ENCODE results near the gene CYFIP1. TPM values are rescaled to one million over a fixed set of nuclear protein-coding genes. Genes with fewer than 3 reads are reported as not detected.
A peak's percentile ranks its signal among the peaks of the same experiment; 100 is the strongest.

CYFIP1 gene
- polyA plus RNA-seq, 1 donor from 2014 or later = 9.3 TPM

GRCh38 chr15:22981051-22981840 is 1.1 kb upstream of the CYFIP1 start:
- H3K9ac ChIP-seq (ENCODE audit: low read length) = no peak overlapping the region
- H3K27ac ChIP-seq (ENCODE audit: low read length) = no peak overlapping the region
- no peaks in the 10 kb centered on the region for H3K9me3 ChIP-seq (ENCODE audit: low read length)
- TF ChIP-seq RAD21 (conservative IDR thresholded peaks at IDR 0.05) (no peak), EZH2 (IDR thresholded peaks at IDR 0.05; ENCODE audit: borderline replicate concordance, insufficient read depth, low read length, poor library complexity, severe bottlenecking) (no peak), MXI1 (conservative IDR thresholded peaks at IDR 0.05; ENCODE audit: poor library complexity, severe bottlenecking) (no peak), SMC3 (conservative IDR thresholded peaks at IDR 0.05; ENCODE audit: poor library complexity) (no peak), CTCF (IDR thresholded peaks at IDR 0.05; ENCODE audit: poor library complexity, severe bottlenecking) (no peak), POLR2AphosphoS5 (IDR thresholded peaks at IDR 0.05) (no peak), TAF1 (IDR thresholded peaks at IDR 0.05; ENCODE audit: low read depth) (no peak)
- H3K36me3 ChIP-seq (ENCODE audit: insufficient read depth, low read length) = no peaks in the 10 kb centered on the region
- peak overlapping the region; percentile 89 for H3K4me3 ChIP-seq (ENCODE audit: low read length)
- no peaks in the 10 kb centered on the region for H4K20me1 ChIP-seq (ENCODE audit: insufficient read depth)
- no peaks in the 10 kb centered on the region for H3F3A ChIP-seq (ENCODE audit: insufficient read depth, low read length, poor library complexity, severe bottlenecking)
- H2AFZ ChIP-seq (ENCODE audit: low read depth, low read length) = no peak overlapping the region
- H3K4me2 ChIP-seq (ENCODE audit: low read length) = no peak overlapping the region
- peaks cover 21% of the 10 kb centered on the region for H3K27me3 ChIP-seq (ENCODE audit: insufficient read depth, low read depth, low read length)
- no peaks in the 10 kb centered on the region for H3K9me2 ChIP-seq (ENCODE audit: insufficient read depth, low read length)
- H3K79me2 ChIP-seq (replicated peaks; ENCODE audit: insufficient read depth, low read length) = peaks cover 10% of the 10 kb centered on the region

- peak overlapping the region; percentile 89 for H3K4me3 ChIP-seq (ENCODE audit: low read length)
- H3F3A ChIP-seq (ENCODE audit: insufficient read depth, low read length, poor library complexity, severe bottlenecking) = no peaks in the 10 kb centered on the region
- H3K9me2 ChIP-seq (ENCODE audit: insufficient read depth, low read length) = no peaks in the 10 kb centered on the region
- no peaks in the 10 kb centered on the region for H4K20me1 ChIP-seq (ENCODE audit: insufficient read depth)
- no peaks in the 10 kb centered on the region for H3K9me3 ChIP-seq (ENCODE audit: low read length)
- peaks cover 21% of the 10 kb centered on the region for H3K27me3 ChIP-seq (ENCODE audit: insufficient read depth, low read depth, low read length)
- no peaks in the 10 kb centered on the region for H3K36me3 ChIP-seq (ENCODE audit: insufficient read depth, low read length)
- H3K79me2 ChIP-seq (replicated peaks; ENCODE audit: insufficient read depth, low read length) = peaks cover 16% of the 10 kb centered on the region
- H3K9ac ChIP-seq (ENCODE audit: low read length) = peak overlapping the region; percentile 49
- H3K4me2 ChIP-seq (ENCODE audit: low read length) = peak overlapping the region; percentile 76
- no peak for TF ChIP-seq SMC3 (conservative IDR thresholded peaks at IDR 0.05; ENCODE audit: poor library complexity)
- no peak for TF ChIP-seq EP300 (conservative IDR thresholded peaks at IDR 0.05; ENCODE audit: poor library complexity, severe bottlenecking)
- peak; percentile 78 for TF ChIP-seq MXI1 (conservative IDR thresholded peaks at IDR 0.05; ENCODE audit: poor library complexity, severe bottlenecking)
- peak; percentile 31 for TF ChIP-seq POLR2AphosphoS5 (IDR thresholded peaks at IDR 0.05)
- H2AFZ ChIP-seq (ENCODE audit: low read depth, low read length) = peak overlapping the region; percentile 59
- H3K27ac ChIP-seq (ENCODE audit: low read length) = no peak overlapping the region
Measured at GRCh38 chr15:22979238-22980188, 655 bp downstream of the CYFIP1 start.

- Histone ChIP-seq H3K36me3 (ENCODE audit: insufficient read depth, low read length) (no peaks in the 10 kb centered on the region), H3K27me3 (ENCODE audit: insufficient read depth, low read depth, low read length) (peaks cover 21% of the 10 kb centered on the region), H3K79me2 (replicated peaks; ENCODE audit: insufficient read depth, low read length) (peaks cover 16% of the 10 kb centered on the region), H3K9ac (ENCODE audit: low read length) (peak overlapping the region; percentile 49), H3F3A (ENCODE audit: insufficient read depth, low read length, poor library complexity, severe bottlenecking) (no peaks in the 10 kb centered on the region), H3K4me2 (ENCODE audit: low read length) (peak overlapping the region; percentile 76), H4K20me1 (ENCODE audit: insufficient read depth) (no peaks in the 10 kb centered on the region), H3K9me3 (ENCODE audit: low read length) (no peaks in the 10 kb centered on the region), H2AFZ (ENCODE audit: low read depth, low read length) (peak overlapping the region; percentile 59), H3K27ac (ENCODE audit: low read length) (no peak overlapping the region), H3K9me2 (ENCODE audit: insufficient read depth, low read length) (no peaks in the 10 kb centered on the region), H3K4me3 (ENCODE audit: low read length) (peak overlapping the region; percentile 89)
- no peak for TF ChIP-seq MXI1 (conservative IDR thresholded peaks at IDR 0.05; ENCODE audit: poor library complexity, severe bottlenecking)
- TF ChIP-seq RAD21 (conservative IDR thresholded peaks at IDR 0.05) = no peak
- TF ChIP-seq EP300 (conservative IDR thresholded peaks at IDR 0.05; ENCODE audit: poor library complexity, severe bottlenecking) = no peak
- TF ChIP-seq EZH2 (IDR thresholded peaks at IDR 0.05; ENCODE audit: borderline replicate concordance, insufficient read depth, low read length, poor library complexity, severe bottlenecking) = no peak
- no peak for TF ChIP-seq REST (IDR thresholded peaks at IDR 0.05; ENCODE audit: borderline replicate concordance)
- TF ChIP-seq TAF1 (IDR thresholded peaks at IDR 0.05; ENCODE audit: low read depth) = no peak
- no peak for TF ChIP-seq SMC3 (conservative IDR thresholded peaks at IDR 0.05; ENCODE audit: poor library complexity)
- TF ChIP-seq CTCF (IDR thresholded peaks at IDR 0.05; ENCODE audit: poor library complexity, severe bottlenecking) = no peak
- TF ChIP-seq POLR2AphosphoS5 (IDR thresholded peaks at IDR 0.05) = no peak
Measured at GRCh38 chr15:22978691-22979237, 1.4 kb downstream of the CYFIP1 start.

Measured in neural cell (in vitro differentiated cells).